Measurements from ENCODE around the gene ABCB8. TPM values are rescaled to one million over a fixed set of nuclear protein-coding genes. Genes with fewer than 3 reads are reported as not detected.

ABCB8 gene
- total and polyA plus RNA-seq, 7 experiments from 2014 or later: 13.8 to 88.0 (median 64.4) TPM

- peaks cover 0 to 2% (median 0%) of the 10 kb centered on the region in 11 donors for H3K9me3 Mint-ChIP-seq
- no peak overlapping the region for H3K4me3 ChIP-seq (ENCODE audit: low read length)
- DNase-seq (no peak), ATAC-seq (no peak)
- H3K27me3 ChIP-seq (ENCODE audit: control insufficient read depth in 2 of 2, insufficient read depth in 2 of 2, low read length in 2 of 2): no peaks in the 10 kb centered on the region
- peak overlapping the region in 1 of 10 donors; percentile 39 for H3K4me3 Mint-ChIP-seq
- H3K4me1 ChIP-seq (ENCODE audit: control insufficient read depth in 2 of 2, insufficient read depth in 2 of 2, low read length in 2 of 2): peaks cover 8 to 55% of the 10 kb centered on the region in 2 donors
- ChIA-PET POLR2A (interaction anchor here (0.7 to 3.4 kb wide), 5 partner anchors 9 to 20 kb away, joined by 3 to 17 read pairs (median 4); no protein-coding TSS in a partner anchor), CTCF (interaction anchor here (1.6 kb wide), 1 partner anchor 15 kb away, joined by 4 read pairs; no protein-coding TSS in a partner anchor)
- H3K27ac Mint-ChIP-seq: peak overlapping the region in 1 of 9 donors; percentile 33
- H3K27ac ChIP-seq (ENCODE audit: low read depth, low read length): no peak overlapping the region
- no peaks in the 10 kb centered on the region for H3K27me3 Mint-ChIP-seq
- intact Hi-C loops (cut with micrococcal nuclease): no loop called here
- peaks cover 0 to 20% (median 0%) of the 10 kb centered on the region in 3 experiments for H3K36me3 ChIP-seq (ENCODE audit: control insufficient read depth in 2 of 3, insufficient read depth in 3 of 3, low read length in 3 of 3)
- H3K4me1 Mint-ChIP-seq: peaks cover 14 to 52% (median 40%) of the 10 kb centered on the region in 7 donors
- no peaks in the 10 kb centered on the region for H3K9me3 ChIP-seq (ENCODE audit: control insufficient read depth in 2 of 3, low read length in 3 of 3)
- peaks cover 0 to 17% (median 3%) of the 10 kb centered on the region in 5 donors for H3K36me3 Mint-ChIP-seq
Measured at GRCh38 chr7:150999001-150999400, 29.2 kb upstream of the ABCB8 start.

GRCh38 chr7:150999497-151000230 lies 28.6 kb upstream of the ABCB8 start:
- Histone ChIP-seq H3K9me3 (ENCODE audit: control insufficient read depth in 2 of 3, low read length in 3 of 3) (no peaks in the 10 kb centered on the region), H3K27me3 (ENCODE audit: control insufficient read depth in 2 of 2, insufficient read depth in 2 of 2, low read length in 2 of 2) (no peaks in the 10 kb centered on the region), H3K4me3 (ENCODE audit: low read length) (no peak overlapping the region), H3K4me1 (ENCODE audit: control insufficient read depth in 2 of 2, insufficient read depth in 2 of 2, low read length in 2 of 2) (peaks cover 8 to 48% of the 10 kb centered on the region in 2 donors), H3K36me3 (ENCODE audit: control insufficient read depth in 2 of 3, insufficient read depth in 3 of 3, low read length in 3 of 3) (peaks cover 0 to 20% (median 0%) of the 10 kb centered on the region in 3 experiments), H3K27ac (ENCODE audit: low read depth, low read length) (peak overlapping the region; percentile 29)
- Mint-ChIP-seq H3K9me3 (peaks cover 0 to 2% (median 0%) of the 10 kb centered on the region in 11 donors), H3K27ac (peak overlapping the region in 1 of 9 donors; percentile 33), H3K4me3 (peak overlapping the region in 1 of 10 donors; percentile 39), H3K4me1 (peaks cover 14 to 48% (median 36%) of the 10 kb centered on the region in 7 donors), H3K36me3 (peaks cover 0 to 21% (median 7%) of the 10 kb centered on the region in 5 donors), H3K27me3 (no peaks in the 10 kb centered on the region)
- intact Hi-C loops (cut with micrococcal nuclease): no loop called here
- POLR2A ChIA-PET: interaction anchor here (1.0 to 1.7 kb wide), 2 partner anchors 11 to 13 kb away, joined by 3 to 5 read pairs; no protein-coding TSS in a partner anchor
- ATAC-seq (peak; percentile 46), DNase-seq (no peak)
- CTCF ChIA-PET: no interaction called here

GRCh38 chr7:151000897-151001495 lies 27.3 kb upstream of the ABCB8 start:
- DNase-seq: no peak
- ChIA-PET POLR2A (interaction anchor here (1.1 to 1.7 kb wide), 2 partner anchors 10 to 25 kb away, joined by 3 to 5 read pairs; no protein-coding TSS in a partner anchor), CTCF (no interaction called here)
- H3K4me1 Mint-ChIP-seq: peaks cover 14 to 53% (median 43%) of the 10 kb centered on the region in 7 donors
- H3K36me3 Mint-ChIP-seq: peaks cover 0 to 21% (median 7%) of the 10 kb centered on the region in 5 donors
- Histone ChIP-seq H3K4me1 (ENCODE audit: control insufficient read depth in 2 of 2, insufficient read depth in 2 of 2, low read length in 2 of 2) (peaks cover 8 to 42% of the 10 kb centered on the region in 2 donors), H3K36me3 (ENCODE audit: control insufficient read depth in 2 of 3, insufficient read depth in 3 of 3, low read length in 3 of 3) (peaks cover 0 to 20% (median 0%) of the 10 kb centered on the region in 3 experiments), H3K4me3 (ENCODE audit: low read length) (no peak overlapping the region), H3K9me3 (ENCODE audit: control insufficient read depth in 2 of 3, low read length in 3 of 3) (no peaks in the 10 kb centered on the region), H3K27ac (ENCODE audit: low read depth, low read length) (no peak overlapping the region), H3K27me3 (ENCODE audit: control insufficient read depth in 2 of 2, insufficient read depth in 2 of 2, low read length in 2 of 2) (no peaks in the 10 kb centered on the region)
- no peak for ATAC-seq
- H3K27me3 Mint-ChIP-seq: no peaks in the 10 kb centered on the region
- H3K27ac Mint-ChIP-seq: no peak overlapping the region
- intact Hi-C loops (cut with micrococcal nuclease): no loop called here
- H3K9me3 Mint-ChIP-seq: peaks cover 0 to 2% (median 0%) of the 10 kb centered on the region in 11 donors
- H3K4me3 Mint-ChIP-seq: no peak overlapping the region

GRCh38 chr7:151001546-151001945 lies 26.7 kb upstream of the ABCB8 start:
- no peak for DNase-seq
- Mint-ChIP-seq H3K4me3 (no peak overlapping the region), H3K4me1 (peaks cover 14 to 55% (median 43%) of the 10 kb centered on the region in 7 donors), H3K9me3 (peaks cover 0 to 2% (median 0%) of the 10 kb centered on the region in 11 donors), H3K27me3 (no peaks in the 10 kb centered on the region), H3K36me3 (peaks cover 0 to 21% (median 7%) of the 10 kb centered on the region in 5 donors), H3K27ac (no peak overlapping the region)
- Histone ChIP-seq H3K36me3 (ENCODE audit: control insufficient read depth in 2 of 3, insufficient read depth in 3 of 3, low read length in 3 of 3) (peaks cover 0 to 20% (median 0%) of the 10 kb centered on the region in 3 experiments), H3K4me3 (ENCODE audit: low read length) (no peak overlapping the region), H3K4me1 (ENCODE audit: control insufficient read depth in 2 of 2, insufficient read depth in 2 of 2, low read length in 2 of 2) (peaks cover 8 to 38% of the 10 kb centered on the region in 2 donors), H3K27ac (ENCODE audit: low read depth, low read length) (no peak overlapping the region), H3K9me3 (ENCODE audit: control insufficient read depth in 2 of 3, low read length in 3 of 3) (no peaks in the 10 kb centered on the region), H3K27me3 (ENCODE audit: control insufficient read depth in 2 of 2, insufficient read depth in 2 of 2, low read length in 2 of 2) (no peaks in the 10 kb centered on the region)
- ATAC-seq: no peak
- ChIA-PET CTCF (no interaction called here), POLR2A (interaction anchor here (1.1 kb wide), 1 partner anchor 26 kb away, joined by 3 read pairs; no protein-coding TSS in a partner anchor)
- intact Hi-C loops (cut with micrococcal nuclease): no loop called here

GRCh38 chr7:151003572-151003971 lies 24.7 kb upstream of the ABCB8 start:
- Histone ChIP-seq H3K4me3 (ENCODE audit: low read length) (no peak overlapping the region), H3K27me3 (ENCODE audit: control insufficient read depth in 2 of 2, insufficient read depth in 2 of 2, low read length in 2 of 2) (no peaks in the 10 kb centered on the region), H3K9me3 (ENCODE audit: control insufficient read depth in 2 of 3, low read length in 3 of 3) (no peaks in the 10 kb centered on the region), H3K27ac (ENCODE audit: low read depth, low read length) (no peak overlapping the region), H3K4me1 (ENCODE audit: control insufficient read depth in 2 of 2, insufficient read depth in 2 of 2, low read length in 2 of 2) (peaks cover 23 to 38% of the 10 kb centered on the region in 2 donors), H3K36me3 (ENCODE audit: control insufficient read depth in 2 of 3, insufficient read depth in 3 of 3, low read length in 3 of 3) (peaks cover 0 to 20% (median 0%) of the 10 kb centered on the region in 3 experiments)
- Mint-ChIP-seq H3K4me3 (no peak overlapping the region), H3K36me3 (peaks cover 0 to 21% (median 7%) of the 10 kb centered on the region in 5 donors), H3K27ac (peak overlapping the region in 2 of 9 donors; percentile 10 to 36), H3K27me3 (no peaks in the 10 kb centered on the region), H3K4me1 (peaks cover 16 to 55% (median 40%) of the 10 kb centered on the region in 7 donors), H3K9me3 (peaks cover 0 to 4% (median 0%) of the 10 kb centered on the region in 11 donors)
- intact Hi-C loops (cut with micrococcal nuclease): no loop called here
- no peak for DNase-seq
- no peak for ATAC-seq
- ChIA-PET POLR2A (no interaction called here), CTCF (interaction anchor here (0.6 kb wide), 1 partner anchor 635 kb away, joined by 3 read pairs; the partner anchor contains the start of gene REPIN1)

GRCh38 chr7:151005566-151005965 lies 22.7 kb upstream of the ABCB8 start:
- DNase-seq (no peak), ATAC-seq (no peak)
- intact Hi-C loops (cut with micrococcal nuclease): no loop called here
- H3K4me3 ChIP-seq (ENCODE audit: low read length): no peak overlapping the region
- Mint-ChIP-seq H3K4me1 (peaks cover 19 to 56% (median 44%) of the 10 kb centered on the region in 7 donors), H3K27ac (peak overlapping the region in 6 of 9 donors; percentile 5 to 59 (median 32)), H3K27me3 (no peaks in the 10 kb centered on the region), H3K9me3 (peaks cover 0 to 4% (median 0%) of the 10 kb centered on the region in 11 donors), H3K4me3 (peak overlapping the region in 3 of 10 donors; percentile 17 to 65 (median 29)), H3K36me3 (peaks cover 0 to 21% (median 7%) of the 10 kb centered on the region in 5 donors)
- peaks cover 0 to 20% (median 0%) of the 10 kb centered on the region in 3 experiments for H3K36me3 ChIP-seq (ENCODE audit: control insufficient read depth in 2 of 3, insufficient read depth in 3 of 3, low read length in 3 of 3)
- ChIA-PET POLR2A (interaction anchor here (0.8 to 1.7 kb wide), 4 partner anchors 8 to 26 kb away, joined by 4 to 6 read pairs (median 4); no protein-coding TSS in a partner anchor), CTCF (no interaction called here)
- no peaks in the 10 kb centered on the region for H3K9me3 ChIP-seq (ENCODE audit: control insufficient read depth in 2 of 3, low read length in 3 of 3)
- H3K4me1 ChIP-seq (ENCODE audit: control insufficient read depth in 2 of 2, insufficient read depth in 2 of 2, low read length in 2 of 2): peaks cover 28 to 41% of the 10 kb centered on the region in 2 donors
- no peak overlapping the region for H3K27ac ChIP-seq (ENCODE audit: low read depth, low read length)
- H3K27me3 ChIP-seq (ENCODE audit: control insufficient read depth in 2 of 2, insufficient read depth in 2 of 2, low read length in 2 of 2): no peaks in the 10 kb centered on the region

All from naive thymus-derived CD4-positive, alpha-beta T cell (primary cell).